ENCODE measurements around the gene TK1.

GRCh38 chr17:78206298-78206697 lies 19.4 kb upstream of the TK1 start:
- TF ChIP-seq, protein P1, sequence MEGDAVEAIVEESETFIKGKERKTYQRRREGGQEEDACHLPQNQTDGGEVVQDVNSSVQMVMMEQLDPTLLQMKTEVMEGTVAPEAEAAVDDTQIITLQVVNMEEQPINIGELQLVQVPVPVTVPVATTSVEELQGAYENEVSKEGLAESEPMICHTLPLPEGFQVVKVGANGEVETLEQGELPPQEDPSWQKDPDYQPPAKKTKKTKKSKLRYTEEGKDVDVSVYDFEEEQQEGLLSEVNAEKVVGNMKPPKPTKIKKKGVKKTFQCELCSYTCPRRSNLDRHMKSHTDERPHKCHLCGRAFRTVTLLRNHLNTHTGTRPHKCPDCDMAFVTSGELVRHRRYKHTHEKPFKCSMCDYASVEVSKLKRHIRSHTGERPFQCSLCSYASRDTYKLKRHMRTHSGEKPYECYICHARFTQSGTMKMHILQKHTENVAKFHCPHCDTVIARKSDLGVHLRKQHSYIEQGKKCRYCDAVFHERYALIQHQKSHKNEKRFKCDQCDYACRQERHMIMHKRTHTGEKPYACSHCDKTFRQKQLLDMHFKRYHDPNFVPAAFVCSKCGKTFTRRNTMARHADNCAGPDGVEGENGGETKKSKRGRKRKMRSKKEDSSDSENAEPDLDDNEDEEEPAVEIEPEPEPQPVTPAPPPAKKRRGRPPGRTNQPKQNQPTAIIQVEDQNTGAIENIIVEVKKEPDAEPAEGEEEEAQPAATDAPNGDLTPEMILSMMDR (IDR thresholded peaks at IDR 0.05) = no peak
- no peak for TF ChIP-seq POLR2A (IDR thresholded peaks at IDR 0.05)
